Measurements from ENCODE around the gene STK10.

STK10 gene

GRCh38 chr5:172009536-172010270 lies 178.3 kb downstream of the STK10 start:
- no peak for DNase-seq (ENCODE audit: low read depth, low spot score)

- no peak for DNase-seq (ENCODE audit: low read depth, low spot score)
Measured at GRCh38 chr5:172008689-172009141, 179.3 kb downstream of the STK10 start.

GRCh38 chr5:172008111-172008455 lies 179.9 kb downstream of the STK10 start:
- no peak for DNase-seq (ENCODE audit: low read depth, low spot score)

- DNase-seq (ENCODE audit: low read depth, low spot score): no peak
Measured at GRCh38 chr5:172007175-172008110, 180.6 kb downstream of the STK10 start.

- DNase-seq (ENCODE audit: low read depth, low spot score): peak; percentile 87
Measured at GRCh38 chr5:172006321-172007174, 181.5 kb downstream of the STK10 start, which contains the start of gene FBXW11. FBXW11 (minus strand) TSS chr5:172006638; CDS start chr5:172006502, 136 bp downstream.

- no peak for DNase-seq (ENCODE audit: low read depth, low spot score)
Measured at GRCh38 chr5:172005708-172006320, 182.2 kb downstream of the STK10 start.

- no peak for DNase-seq (ENCODE audit: low read depth, low spot score)
Measured at GRCh38 chr5:172004824-172005237, 183.2 kb downstream of the STK10 start.

GRCh38 chr5:172003746-172004145 lies 184.3 kb downstream of the STK10 start:
- DNase-seq (ENCODE audit: low read depth, low spot score): no peak

GRCh38 chr5:172002840-172003512 lies 185.0 kb downstream of the STK10 start:
- DNase-seq (ENCODE audit: low read depth, low spot score): no peak

- no peak for DNase-seq (ENCODE audit: low read depth, low spot score)
Measured at GRCh38 chr5:172002310-172002709, 185.7 kb downstream of the STK10 start.

- no peak for DNase-seq (ENCODE audit: low read depth, low spot score)
Measured at GRCh38 chr5:171999877-172000276, 188.1 kb downstream of the STK10 start.

- no peak for DNase-seq (ENCODE audit: low read depth, low spot score)
Measured at GRCh38 chr5:171999100-171999499, 188.9 kb downstream of the STK10 start.

- DNase-seq (ENCODE audit: low read depth, low spot score): no peak
Measured at GRCh38 chr5:171997011-171997410, 191.0 kb downstream of the STK10 start.

- DNase-seq (ENCODE audit: low read depth, low spot score): no peak
Measured at GRCh38 chr5:171992813-171993212, 195.2 kb downstream of the STK10 start.

GRCh38 chr5:171992305-171992704 lies 195.7 kb downstream of the STK10 start:
- no peak for DNase-seq (ENCODE audit: low read depth, low spot score)
